Omental fat pad (tissue), 4 donors: ENCODE data around the gene CFC1. TPM values are rescaled to one million over a fixed set of nuclear protein-coding genes. Genes with fewer than 3 reads are reported as not detected.
A peak's percentile ranks its signal among the peaks of the same experiment; 100 is the strongest.
"Not testable (repeated sequence)": the region's sequence is repeated elsewhere in the genome, so short reads cannot be mapped to it uniquely, and the experiment has no call there.

Experiments used
- ATAC-seq: fragments of 150-250 bp; one replicate; pipeline ENCODE4 v1.9.1; 2016; ENCODE audit warnings: mild to moderate bottlenecking, moderate library complexity; ENCODE audit not compliant: low FRiP score
- DNase-seq: peaks from one replicate; pipeline ENCODE4 v3.0.0-alpha.2; 2019; ENCODE audit warnings: low spot score
- total RNA-seq, 4 donors: library from RNA; depleted of rRNA; stranded (reverse); fragments of >200 nt; gene quantifications; one replicate each; pipeline ENCODE4 v1.1.0, GENCODE V29; 2016

The CFC1 gene
- total RNA-seq, result 1 to 10 TPM in 1 of 4 donors, under 1 TPM in 1, not detected in 2; 0.50 to 1.8 TPM

- ATAC-seq, result not testable (repeated sequence)
Measured at GRCh38 chr2:130599393-130599792, at the start of gene CFC1. Gene CFC1 (minus strand): TSS chr2:130599575. CDS start chr2:130599287, 288 bp downstream.

GRCh38 chr2:130641688-130642087 lies 42.3 kb upstream of the CFC1 start:
- ATAC-seq, DNase-seq: not testable (repeated sequence)

More at GRCh38 chr2:130599393-130599792, at the start of gene CFC1:
- not testable (repeated sequence) for DNase-seq

GRCh38 chr2:130638973-130639372 lies 39.6 kb upstream of the CFC1 start:
- not testable (repeated sequence) for DNase-seq, ATAC-seq

GRCh38 chr2:130628784-130629475 lies 29.6 kb upstream of the CFC1 start:
- ATAC-seq, DNase-seq: not testable (repeated sequence)

GRCh38 chr2:130611140-130611539 lies 11.8 kb upstream of the CFC1 start, which contains the start of gene POTEJ:
Gene POTEJ (plus strand): TSS chr2:130611440. CDS start chr2:130611533, 93 bp downstream.
- not testable (repeated sequence) for ATAC-seq, DNase-seq

GRCh38 chr2:130610486-130610885 lies 11.1 kb upstream of the CFC1 start:
- not testable (repeated sequence) for DNase-seq, ATAC-seq

GRCh38 chr2:130609002-130609920 lies 9.9 kb upstream of the CFC1 start:
- not testable (repeated sequence) for DNase-seq, ATAC-seq

GRCh38 chr2:130608276-130609001 lies 9.1 kb upstream of the CFC1 start:
- not testable (repeated sequence) for DNase-seq, ATAC-seq

GRCh38 chr2:130601648-130602302 lies 2.4 kb upstream of the CFC1 start:
- not testable (repeated sequence) for DNase-seq
- ATAC-seq, result peak; percentile 52

GRCh38 chr2:130599926-130600325 lies 551 bp upstream of the CFC1 start:
- not testable (repeated sequence) for ATAC-seq, DNase-seq

- ATAC-seq, DNase-seq: not testable (repeated sequence)
Measured at GRCh38 chr2:130598463-130598862, 912 bp downstream of the CFC1 start.

GRCh38 chr2:130597994-130598393 lies 1.4 kb downstream of the CFC1 start:
- not testable (repeated sequence) for ATAC-seq, DNase-seq

- DNase-seq, ATAC-seq: not testable (repeated sequence)
Measured at GRCh38 chr2:130596757-130597156, 2.6 kb downstream of the CFC1 start.

GRCh38 chr2:130594011-130594410 lies 5.4 kb downstream of the CFC1 start:
- not testable (repeated sequence) for DNase-seq, ATAC-seq

GRCh38 chr2:130592791-130593414 lies 6.5 kb downstream of the CFC1 start:
- ATAC-seq, result peak; percentile 45
- DNase-seq, result not testable (repeated sequence)

- DNase-seq, ATAC-seq: not testable (repeated sequence)
Measured at GRCh38 chr2:130590842-130591359, 8.5 kb downstream of the CFC1 start.

GRCh38 chr2:130590170-130590841 lies 9.1 kb downstream of the CFC1 start:
- not testable (repeated sequence) for DNase-seq, ATAC-seq
